Adrenal gland (tissue), 12 donors: ENCODE data around the gene EDAR. TPM values are rescaled to one million over a fixed set of nuclear protein-coding genes. Genes with fewer than 3 reads are reported as not detected.

Experiments
- DNase-seq, 7 donors: peaks; one replicate each; pipeline ENCODE4 v3.0.0-alpha.2; 2019 to 2020
- H3K27ac ChIP-seq, 5 donors: fragments of 200-600 bp; sonication (generic) in 4 of 5; 1 replicate in 3 of 5; 2 replicates in 2 of 5; pipeline versions ENCODE4 v1.5.1 to v1.8.0; 2016 to 2020; ENCODE audit warnings: mild to moderate bottlenecking in 1 of 5
- H3K27me3 ChIP-seq: fragments of 200-600 bp; 2 replicates; pipeline ENCODE4 v1.8.0; 2021
- H3K36me3 ChIP-seq, 2 donors: fragments of 200-600 bp; replicated peaks in 1 of 2; 1 replicate in 1 of 2; 2 replicates in 1 of 2; pipeline versions ENCODE4 v1.5.1 to v1.8.0; 2018 to 2022
- H3K4me1 ChIP-seq, 2 donors: fragments of 200-600 bp; replicated peaks in 1 of 2; 1 replicate in 1 of 2; 2 replicates in 1 of 2; pipeline versions ENCODE4 v1.5.1 to v1.8.0; 2018 to 2021
- H3K4me3 ChIP-seq, 4 donors: fragments of 200-600 bp; sonication (generic) in 3 of 4; one replicate each; pipeline ENCODE4 v1.5.1; 2016 to 2018
- H3K9me3 ChIP-seq, 3 donors: fragments of 200-600 bp; sonication (generic) in 1 of 3; replicated peaks in 1 of 3; 1 replicate in 2 of 3; 2 replicates in 1 of 3; pipeline versions ENCODE4 v1.5.1 to v1.8.0; 2016 to 2021
- POLR2A ChIP-seq, 2 donors: fragments of 450-650 bp; IDR thresholded peaks; one replicate each; pipeline ENCODE4 v1.6.1; 2017; ENCODE audit warnings: antibody characterized with exemption in 2 of 2, mild to moderate bottlenecking in 2 of 2, moderate library complexity in 1 of 2
- WGBS, 4 donors: extraction: QIAGEN DNeasy Blood & Tissue Kit in 2 of 4; methylation state at CpG; one replicate each; pipeline versions ENCODE4 v1.1.5 to v1.1.7; 2013 to 2017; 5-methylcytosine and 5-hydroxymethylcytosine counted together
- intact Hi-C, 2 donors: fragments of 100-400 bp; cut with DNase I; formaldehyde crosslinking; loops; one replicate each; pipeline versions ENCODE4 v1.14.1 to v1.15.0; 2022 to 2023
- polyA plus RNA-seq, 3 donors: library from polyadenylated mRNA; stranded (reverse); fragments of 200-250 nt in 2 of 3; fragments of 350-450 nt in 1 of 3; fragmentation: Illumina TruSeq in 1 of 3; extraction: RNeasy Lipid Tissue Mini Kit (QIAGEN cat#74804) in 1 of 3; gene quantifications; one replicate each; pipeline ENCODE4 v1.2.3, GENCODE V29; 2013 to 2014
- total RNA-seq, 9 donors: library from RNA; depleted of rRNA in 4 of 9; stranded (reverse); fragments of >200 nt in 4 of 9; fragments of 120-200 nt in 1 of 9; fragmentation: NEBNext Ultra II Directional in 1 of 9; extraction: Animal tissue kit (Norgen Biotek cat#: 25700) in 1 of 9; gene quantifications; one replicate each; pipeline versions ENCODE4 v1.1.0 to v1.2.4, GENCODE V29; 2013 to 2023
- TF ChIP-seq, protein P1 (sequence below), 6 experiments: fragments of 450-650 bp in 4 of 6; fragments of 200-600 bp in 2 of 6; sonication (generic) in 1 of 6; IDR thresholded peaks; 1 replicate in 5 of 6; 2 replicates in 1 of 6; pipeline versions ENCODE4 v1.5.1 to v1.8.0; 2016 to 2021; ENCODE audit warnings: antibody characterized with exemption in 6 of 6, mild to moderate bottlenecking in 2 of 6, moderate library complexity in 1 of 6
- donor health status: healthy with polysubstance abuse.
- donor health status: Bipolar disorder and iron deficiency.
- donor health status: DM: yes; HTN: yes; CAD: no.
- donor health status: DM: no; HTN: no; CAD: no.
- donor health status: DM: no; HTN: no; CAD: no.
- donor health status: DM: yes; HTN: yes; CAD: no.

Gene EDAR
- total and polyA plus RNA-seq, 12 donors = not detected

DNA sequence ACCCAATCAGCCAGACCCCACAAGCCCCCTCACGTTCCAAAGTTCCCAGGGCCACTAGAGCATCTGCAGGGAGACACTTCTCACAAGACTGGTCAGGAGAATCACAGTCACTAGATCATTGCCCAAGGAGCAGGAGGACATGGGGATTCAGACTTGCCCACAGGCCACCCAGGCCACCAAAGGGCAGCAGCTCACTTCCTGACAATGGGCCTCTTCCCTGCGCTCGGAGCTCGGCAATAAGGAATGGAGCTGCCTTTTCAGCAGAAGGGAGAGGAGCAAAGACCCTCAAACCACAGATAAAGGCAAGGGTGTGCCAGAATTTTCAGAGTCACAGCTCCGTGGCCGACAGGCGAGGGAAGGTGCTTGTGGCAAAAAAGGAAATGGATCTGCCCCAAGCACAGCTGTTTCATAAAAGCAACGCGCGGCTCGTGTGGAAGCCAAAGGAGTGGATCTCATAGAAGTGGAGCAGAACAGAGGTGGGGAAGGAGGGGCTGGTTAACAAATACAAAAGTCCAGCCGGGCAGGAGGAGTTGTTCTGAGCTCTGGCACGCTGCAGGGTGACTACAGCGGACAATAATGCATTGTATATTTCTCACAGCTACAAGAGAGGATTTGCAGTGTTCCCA, 72.1 kb downstream of the EDAR start:
- WGBS, 4 donors = 61 to 67% (median 63%) methylated on average over 12 to 14 of the region's 14 CpGs
- TF ChIP-seq, protein P1, sequence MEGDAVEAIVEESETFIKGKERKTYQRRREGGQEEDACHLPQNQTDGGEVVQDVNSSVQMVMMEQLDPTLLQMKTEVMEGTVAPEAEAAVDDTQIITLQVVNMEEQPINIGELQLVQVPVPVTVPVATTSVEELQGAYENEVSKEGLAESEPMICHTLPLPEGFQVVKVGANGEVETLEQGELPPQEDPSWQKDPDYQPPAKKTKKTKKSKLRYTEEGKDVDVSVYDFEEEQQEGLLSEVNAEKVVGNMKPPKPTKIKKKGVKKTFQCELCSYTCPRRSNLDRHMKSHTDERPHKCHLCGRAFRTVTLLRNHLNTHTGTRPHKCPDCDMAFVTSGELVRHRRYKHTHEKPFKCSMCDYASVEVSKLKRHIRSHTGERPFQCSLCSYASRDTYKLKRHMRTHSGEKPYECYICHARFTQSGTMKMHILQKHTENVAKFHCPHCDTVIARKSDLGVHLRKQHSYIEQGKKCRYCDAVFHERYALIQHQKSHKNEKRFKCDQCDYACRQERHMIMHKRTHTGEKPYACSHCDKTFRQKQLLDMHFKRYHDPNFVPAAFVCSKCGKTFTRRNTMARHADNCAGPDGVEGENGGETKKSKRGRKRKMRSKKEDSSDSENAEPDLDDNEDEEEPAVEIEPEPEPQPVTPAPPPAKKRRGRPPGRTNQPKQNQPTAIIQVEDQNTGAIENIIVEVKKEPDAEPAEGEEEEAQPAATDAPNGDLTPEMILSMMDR (IDR thresholded peaks at IDR 0.05) = no peak
- TF ChIP-seq POLR2A (IDR thresholded peaks at IDR 0.05) = no peak
- DNase-seq = no peak

DNA sequence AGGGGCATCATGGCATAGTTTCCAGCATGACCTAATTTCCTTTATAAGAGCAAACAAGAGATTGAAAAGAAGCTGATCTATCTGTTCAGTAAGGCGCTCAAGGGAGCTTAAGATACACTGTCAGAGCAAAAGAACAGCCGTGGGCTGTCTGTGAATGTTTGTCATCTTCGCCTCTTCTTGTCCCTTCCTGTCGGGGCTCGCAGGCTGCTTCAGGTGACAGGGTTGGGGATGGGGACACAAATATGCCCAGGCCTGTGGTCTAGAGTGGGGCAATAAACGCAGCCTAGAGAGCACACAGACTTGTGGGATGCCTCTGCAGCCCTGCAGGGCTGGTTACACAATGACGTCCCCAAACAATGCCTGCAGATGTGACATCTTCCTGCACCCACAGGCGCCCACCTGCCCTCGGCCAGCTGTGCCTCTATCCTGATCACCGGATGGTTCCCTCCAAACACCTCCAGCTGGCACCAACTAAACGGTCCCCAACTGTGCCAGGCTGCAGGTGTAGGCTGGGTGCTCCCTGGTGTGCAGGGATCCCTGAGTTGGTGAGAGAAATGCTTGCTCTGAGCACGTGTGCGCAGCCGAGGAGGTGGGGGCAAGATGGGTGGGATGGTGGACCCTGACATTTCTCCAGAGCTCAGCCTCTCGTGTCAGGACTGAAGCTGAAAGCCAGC, 72.8 kb downstream of the EDAR start:
- DNase-seq = no peak
- no peaks in the 10 kb centered on the region for H3K27me3 ChIP-seq
- no peaks in the 10 kb centered on the region for H3K9me3 ChIP-seq
- TF ChIP-seq POLR2A (IDR thresholded peaks at IDR 0.05) = no peak
- TF ChIP-seq, protein P1 (IDR thresholded peaks at IDR 0.05) = no peak
- no peaks in the 10 kb centered on the region for H3K4me1 ChIP-seq
- 73 to 82% (median 75%) methylated on average over 10 to 15 of the region's 15 CpGs for WGBS, 4 donors
- H3K36me3 ChIP-seq = no peaks in the 10 kb centered on the region
- H3K27ac ChIP-seq = no peak overlapping the region
- no peak overlapping the region for H3K4me3 ChIP-seq
- intact Hi-C loops = no loop called here

More for the DNA sequence above, 72.1 kb downstream of the EDAR start:
- no peaks in the 10 kb centered on the region for H3K4me1 ChIP-seq
- no peak overlapping the region for H3K4me3 ChIP-seq
- no peaks in the 10 kb centered on the region for H3K36me3 ChIP-seq
- H3K27ac ChIP-seq = no peak overlapping the region
- H3K9me3 ChIP-seq = no peaks in the 10 kb centered on the region
- intact Hi-C loops = no loop called here
- no peaks in the 10 kb centered on the region for H3K27me3 ChIP-seq

DNA sequence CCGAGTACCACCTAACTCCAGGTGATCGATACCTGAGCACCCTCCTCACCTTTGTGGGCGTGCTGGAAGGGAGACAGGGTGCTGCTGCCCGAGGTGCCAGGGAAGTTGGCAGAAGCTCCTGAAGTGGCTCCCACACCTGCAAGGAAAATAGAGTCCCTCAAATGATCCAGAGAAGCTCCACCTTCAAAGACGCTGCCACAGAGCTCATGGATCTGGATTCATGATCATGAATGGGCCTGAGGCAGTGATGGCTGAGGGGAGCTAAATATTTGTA, 76.5 kb downstream of the EDAR start:
- H3K9me3 ChIP-seq = no peaks in the 10 kb centered on the region
- H3K27ac ChIP-seq = no peak overlapping the region
- TF ChIP-seq POLR2A (IDR thresholded peaks at IDR 0.05) = no peak
- TF ChIP-seq, protein P1 (IDR thresholded peaks at IDR 0.05) = no peak
- H3K27me3 ChIP-seq = no peaks in the 10 kb centered on the region
- intact Hi-C loops = no loop called here
- no peaks in the 10 kb centered on the region for H3K36me3 ChIP-seq
- 79 to 100% (median 90%) methylated on average over 1 to 5 of the region's 5 CpGs for WGBS, 4 donors
- no peaks in the 10 kb centered on the region for H3K4me1 ChIP-seq
- no peak overlapping the region for H3K4me3 ChIP-seq
- peak in 1 of 7 donors; percentile 28 for DNase-seq

DNA sequence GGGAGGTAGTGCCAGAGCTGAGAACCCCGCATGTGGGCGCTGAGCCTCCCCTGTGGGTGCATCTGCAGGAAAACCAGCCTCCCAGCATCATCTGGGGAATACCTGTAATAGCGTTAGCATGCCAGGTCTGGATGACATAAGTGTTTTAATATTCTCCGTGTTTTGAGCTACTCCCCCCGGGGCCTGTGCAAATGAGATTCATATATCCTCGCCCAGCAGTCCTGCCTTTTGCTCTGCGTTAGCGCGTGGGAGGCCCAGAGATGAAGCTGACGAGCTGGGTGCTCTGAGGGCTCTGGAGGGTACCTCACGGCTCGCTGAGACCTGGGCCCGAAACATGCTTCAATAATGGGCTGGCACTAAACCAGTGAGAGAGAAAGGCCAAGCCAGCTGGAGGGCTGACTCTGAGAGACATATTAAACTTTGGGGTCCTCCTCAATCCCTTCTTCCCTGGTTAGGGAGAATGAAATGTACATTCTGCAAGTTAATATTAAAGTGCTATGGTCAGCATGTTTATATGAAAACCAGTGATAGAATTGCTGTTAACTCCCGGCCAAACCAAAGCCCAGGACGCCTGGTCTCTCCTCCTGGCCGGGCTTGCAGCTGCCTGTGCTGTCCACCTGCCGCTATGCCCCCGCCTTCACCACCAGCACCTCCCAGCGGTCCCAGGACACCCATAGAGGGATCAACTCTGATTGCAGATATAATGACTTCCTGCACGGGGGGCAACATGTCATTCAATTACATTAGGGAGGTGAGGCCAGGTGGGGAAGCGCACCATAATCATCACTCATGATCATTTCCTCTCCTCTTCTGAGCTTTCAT, 77.0 kb downstream of the EDAR start:
- intact Hi-C loops = no loop called here
- Histone ChIP-seq H3K4me3 (no peak overlapping the region), H3K27me3 (no peaks in the 10 kb centered on the region), H3K27ac (no peak overlapping the region), H3K9me3 (no peaks in the 10 kb centered on the region), H3K4me1 (no peaks in the 10 kb centered on the region), H3K36me3 (no peaks in the 10 kb centered on the region)
- peak in 1 of 7 donors; percentile 17 for DNase-seq
- 81 to 91% (median 83%) methylated on average over 21 of the region's 21 CpGs for WGBS, 4 donors
- TF ChIP-seq, protein P1 (IDR thresholded peaks at IDR 0.05) = no peak
- no peak for TF ChIP-seq POLR2A (IDR thresholded peaks at IDR 0.05)
